Pancreas (tissue), 10 donors: ENCODE results near the gene ASNSD1. TPM values are rescaled to one million over a fixed set of nuclear protein-coding genes. Genes with fewer than 3 reads are reported as not detected.
"Not testable (repeated sequence)": the region's sequence is repeated elsewhere in the genome, so short reads cannot be mapped to it uniquely, and the experiment has no call there.

Experiments used
- ATAC-seq, 4 donors: fragments of 200-7000 bp; cut with Tn5 transposase; one replicate each; pipeline versions ENCODE4 v1.8.0 to v1.9.1; 2020; ENCODE audit warnings: mild to moderate bottlenecking in 4 of 4, moderate library complexity in 4 of 4
- DNase-seq, 6 donors: peaks; one replicate each; pipeline ENCODE4 v3.0.0-alpha.2; 2020
- FAIRE-seq: peaks from 2 replicates; lab custom pipeline; 2012; peaks lifted over from hg19 to GRCh38; lab: Jason Lieb, UNC
- H3K27ac ChIP-seq, 4 donors: fragments of 200-600 bp; sonication (generic); 1 replicate in 3 of 4; 2 replicates in 1 of 4; pipeline versions ENCODE4 v1.5.0 to v1.8.0; 2020
- H3K27me3 ChIP-seq, 4 donors: fragments of 200-600 bp; one replicate each; pipeline ENCODE4 v1.8.0; 2021
- H3K36me3 ChIP-seq, 3 donors: fragments of 200-600 bp; sonication (generic) in 1 of 3; one replicate each; pipeline versions ENCODE4 v1.5.0 to v1.8.0; 2020 to 2021
- H3K4me1 ChIP-seq, 3 donors: fragments of 200-600 bp; one replicate each; pipeline ENCODE4 v1.8.0; 2021
- H3K4me3 ChIP-seq, 4 donors: fragments of 200-600 bp; sonication (generic) in 2 of 4; one replicate each; pipeline versions ENCODE4 v1.5.0 to v1.8.0; 2020 to 2021
- H3K9me3 ChIP-seq, 4 donors: fragments of 200-600 bp; one replicate each; pipeline ENCODE4 v1.8.0; 2021
- CTCF ChIP-seq, 4 donors: fragments of 200-600 bp; sonication (generic) in 3 of 4; IDR thresholded peaks; one replicate each; pipeline versions ENCODE4 v1.5.0 to v1.8.0; 2021; ENCODE audit warnings: antibody characterized with exemption in 4 of 4
- WGBS, 2 donors: extraction: QIAGEN DNeasy Blood & Tissue Kit; methylation state at CpG; one replicate each; pipeline ENCODE4 v1.1.7; 2013; 5-methylcytosine and 5-hydroxymethylcytosine counted together
- intact Hi-C, 3 donors: fragments of 100-400 bp; cut with DNase I; formaldehyde crosslinking; loops; one replicate each; pipeline versions ENCODE4 v1.11.1 to v1.14.2; 2022
- polyA plus RNA-seq, 2 donors: library from polyadenylated mRNA; stranded (reverse); fragments of 200-250 nt; gene quantifications; one replicate each; pipeline ENCODE4 v1.2.3, GENCODE V29; 2013
- total RNA-seq, 6 donors: library from RNA; stranded (reverse); fragmentation: NEBNext Ultra II Directional in 4 of 6; extraction: Animal tissue kit (Norgen Biotek cat#: 25700) in 4 of 6; gene quantifications; one replicate each; pipeline versions ENCODE4 v1.2.1 to v1.2.4, GENCODE V29; 2021 to 2023
- donor health status: healthy with polysubstance abuse.
- donor health status: DM: no; HTN: no; CAD: no; lungs with moderate emphysema.
- donor health status: DM: no; HTN: no; CAD: no.
- donor health status: control.
- donor health status: control.
- donor health status: Bipolar disorder and iron deficiency.
- donor health status: DM: yes; HTN: yes; CAD: no.
- donor health status: DM: no; HTN: no; CAD: no.
- donor health status: DM: no; HTN: no; CAD: no.
- donor health status: DM: yes; HTN: yes; CAD: no.

Gene ASNSD1
- total and polyA plus RNA-seq, 8 donors = 12.6 to 22.8 (median 15.5) TPM

GRCh38 chr2:189681903-189682302 lies 20.6 kb downstream of the ASNSD1 start:
- FAIRE-seq (no peak), ATAC-seq (no peak)
- TF ChIP-seq CTCF (IDR thresholded peaks at IDR 0.05) = no peak

GRCh38 chr2:189683348-189683747 lies 22.1 kb downstream of the ASNSD1 start:
- 25 to 35% methylated on average over 1 of the region's 1 CpG for WGBS, 2 donors
- no peak for TF ChIP-seq CTCF (IDR thresholded peaks at IDR 0.05)
- Histone ChIP-seq H3K27ac (no peak overlapping the region), H3K9me3 (no peaks in the 10 kb centered on the region), H3K36me3 (no peaks in the 10 kb centered on the region), H3K4me3 (no peak overlapping the region), H3K27me3 (no peaks in the 10 kb centered on the region), H3K4me1 (no peaks in the 10 kb centered on the region)
- FAIRE-seq (no peak), DNase-seq (no peak), ATAC-seq (no peak)
- intact Hi-C loops = no loop called here

More at GRCh38 chr2:189681903-189682302, 20.6 kb downstream of the ASNSD1 start:
- Histone ChIP-seq H3K4me3 (no peak overlapping the region), H3K27ac (no peak overlapping the region), H3K4me1 (no peaks in the 10 kb centered on the region), H3K9me3 (no peaks in the 10 kb centered on the region), H3K27me3 (no peaks in the 10 kb centered on the region), H3K36me3 (no peaks in the 10 kb centered on the region)
- intact Hi-C loops = no loop called here
- no peak for DNase-seq

- no peak for FAIRE-seq
- Histone ChIP-seq H3K27me3 (no peaks in the 10 kb centered on the region), H3K4me3 (no peak overlapping the region), H3K36me3 (no peaks in the 10 kb centered on the region), H3K4me1 (no peaks in the 10 kb centered on the region), H3K9me3 (no peaks in the 10 kb centered on the region), H3K27ac (no peak overlapping the region)
- DNase-seq = no peak
- ATAC-seq = no peak
- WGBS, 2 donors = 85 to 94% methylated on average over 1 of the region's 1 CpG
- intact Hi-C loops = no loop called here
- no peak for TF ChIP-seq CTCF (IDR thresholded peaks at IDR 0.05)
Observed at GRCh38 chr2:189684811-189685210, 23.6 kb downstream of the ASNSD1 start.

GRCh38 chr2:189685540-189686229 lies 24.4 kb downstream of the ASNSD1 start:
- FAIRE-seq (no peak), ATAC-seq (no peak), DNase-seq (no peak)
- no peaks in the 10 kb centered on the region for H3K27me3 ChIP-seq
- WGBS, 2 donors = 72 to 74% methylated on average over 2 of the region's 2 CpGs
- H3K27ac ChIP-seq = no peak overlapping the region
- no peaks in the 10 kb centered on the region for H3K4me1 ChIP-seq
- no peak for TF ChIP-seq CTCF (IDR thresholded peaks at IDR 0.05)
- H3K9me3 ChIP-seq = no peaks in the 10 kb centered on the region
- intact Hi-C loops = no loop called here
- H3K4me3 ChIP-seq = no peak overlapping the region
- H3K36me3 ChIP-seq = no peaks in the 10 kb centered on the region

GRCh38 chr2:189687796-189688195 lies 26.5 kb downstream of the ASNSD1 start:
- ATAC-seq, H3K27ac ChIP-seq, intact Hi-C loops, H3K4me1 ChIP-seq, DNase-seq, H3K4me3 ChIP-seq, H3K9me3 ChIP-seq, H3K36me3 ChIP-seq, FAIRE-seq, H3K27me3 ChIP-seq: not testable (repeated sequence)
- 88 to 89% methylated on average over 1 of the region's 1 CpG for WGBS, 2 donors
